Right cardiac atrium (tissue), 5 donors: ENCODE results near the gene MPC2. TPM values are rescaled to one million over a fixed set of nuclear protein-coding genes. Genes with fewer than 3 reads are reported as not detected.

ENCODE experiments used
- ATAC-seq, 2 donors: fragments of 200-7000 bp; cut with Tn5 transposase; one replicate each; pipeline versions ENCODE4 v1.8.0 to v1.9.1; 2020; ENCODE audit warnings: moderate library complexity in 2 of 2, mild to moderate bottlenecking in 1 of 2
- DNase-seq, 3 donors: peaks; one replicate each; pipeline ENCODE4 v3.0.0-alpha.2; 2020
- H3K27ac ChIP-seq: one replicate; pipeline ENCODE4 v1.5.1; 2013; ENCODE audit warnings: mild to moderate bottlenecking, low read length, control low read depth, moderate library complexity
- H3K27me3 ChIP-seq: one replicate; pipeline ENCODE4 v1.6.1; 2013; ENCODE audit not compliant: control insufficient read depth, insufficient read depth
- H3K4me1 ChIP-seq: one replicate; pipeline ENCODE4 v1.6.1; 2013; ENCODE audit warnings: low read length; ENCODE audit not compliant: control insufficient read depth, insufficient read depth
- H3K4me3 ChIP-seq: one replicate; pipeline ENCODE4 v1.5.1; 2013; ENCODE audit warnings: low read length, control low read depth
- H3K9me3 ChIP-seq: one replicate; pipeline ENCODE4 v1.6.1; 2013; ENCODE audit warnings: low read length; ENCODE audit not compliant: control insufficient read depth
- WGBS: extraction: QIAGEN DNeasy Blood & Tissue Kit; methylation state at CpG from one replicate; pipeline ENCODE4 v1.1.7; 2013; 5-methylcytosine and 5-hydroxymethylcytosine counted together
- intact Hi-C, 4 donors: fragments of 100-400 bp; cut with DNase I; formaldehyde crosslinking; loops; one replicate each; pipeline versions ENCODE4 v1.11.0 to v1.14.0; 2022 to 2023
- polyA plus RNA-seq: library from polyadenylated mRNA; stranded (reverse); fragments of 200-250 nt; gene quantifications from one replicate; pipeline ENCODE4 v1.2.3, GENCODE V29; 2013
- total RNA-seq, 4 donors: library from RNA; stranded (reverse); fragmentation: NEBNext Ultra II Directional; extraction: Animal tissue kit (Norgen Biotek cat#: 25700); gene quantifications; one replicate each; pipeline ENCODE4 v1.2.1, GENCODE V29; 2021
- donor health status: healthy with polysubstance abuse.
- donor health status: DM: no; HTN: yes; CAD: no.
- donor health status: DM: no; HTN: no; CAD: no.
- donor health status: DM: no; HTN: yes; CAD: no; lungs with severe emphysema.
- donor health status: DM: yes; HTN: yes; CAD: no.

The MPC2 gene
- total and polyA plus RNA-seq, 5 donors, result 162 to 202 (median 171) TPM

GRCh38 chr1:167923324-167924056 is 13.4 kb downstream of the MPC2 start:
- WGBS, result 91% methylated on average over 3 of the region's 3 CpGs

GRCh38 chr1:167922611-167923074 is 14.2 kb downstream of the MPC2 start:
- ATAC-seq, result no peak
- Histone ChIP-seq H3K4me3 (no peak overlapping the region), H3K4me1 (peaks cover 3% of the 10 kb centered on the region), H3K27me3 (no peaks in the 10 kb centered on the region), H3K27ac (no peak overlapping the region), H3K9me3 (no peaks in the 10 kb centered on the region)
- WGBS, result 59% methylated on average over 1 of the region's 1 CpG
- no peak for DNase-seq
- intact Hi-C loops, result no loop called here

More at GRCh38 chr1:167923324-167924056, 13.4 kb downstream of the MPC2 start:
- H3K9me3 ChIP-seq, result no peaks in the 10 kb centered on the region
- intact Hi-C loops, result no loop called here
- no peak overlapping the region for H3K4me3 ChIP-seq
- H3K4me1 ChIP-seq, result peaks cover 3% of the 10 kb centered on the region
- no peak for DNase-seq
- no peak for ATAC-seq
- no peak overlapping the region for H3K27ac ChIP-seq
- no peaks in the 10 kb centered on the region for H3K27me3 ChIP-seq

GRCh38 chr1:167922023-167922422 is 14.8 kb downstream of the MPC2 start:
- H3K4me3 ChIP-seq, result no peak overlapping the region
- ATAC-seq, result peak in 1 of 2 donors; percentile 52

GRCh38 chr1:167916766-167917511 is 19.9 kb downstream of the MPC2 start:
- no peak for ATAC-seq
- H3K9me3 ChIP-seq, result no peaks in the 10 kb centered on the region
- intact Hi-C loops, result no loop called here
- H3K27me3 ChIP-seq, result no peaks in the 10 kb centered on the region
- no peak overlapping the region for H3K4me3 ChIP-seq
- no peaks in the 10 kb centered on the region for H3K4me1 ChIP-seq
- 96% methylated on average over 6 of the region's 6 CpGs for WGBS
- H3K27ac ChIP-seq, result no peak overlapping the region
- no peak for DNase-seq

More at GRCh38 chr1:167922023-167922422, 14.8 kb downstream of the MPC2 start:
- H3K27ac ChIP-seq, result no peak overlapping the region
- H3K4me1 ChIP-seq, result peaks cover 3% of the 10 kb centered on the region
- H3K9me3 ChIP-seq, result no peaks in the 10 kb centered on the region
- intact Hi-C loops, result no loop called here
- no peak for DNase-seq
- no peaks in the 10 kb centered on the region for H3K27me3 ChIP-seq

- peaks cover under 1% of the 10 kb centered on the region for H3K4me1 ChIP-seq
- H3K27ac ChIP-seq, result no peak overlapping the region
- no peak overlapping the region for H3K4me3 ChIP-seq
- DNase-seq (no peak), ATAC-seq (no peak)
- H3K9me3 ChIP-seq, result no peaks in the 10 kb centered on the region
- WGBS, result 98% methylated on average over 8 of the region's 8 CpGs
- no peaks in the 10 kb centered on the region for H3K27me3 ChIP-seq
- intact Hi-C loops, result no loop called here
Observed at GRCh38 chr1:167915569-167915968, 21.3 kb downstream of the MPC2 start.

- H3K27me3 ChIP-seq, result no peaks in the 10 kb centered on the region
- no peaks in the 10 kb centered on the region for H3K9me3 ChIP-seq
- ATAC-seq (no peak), DNase-seq (no peak)
- 91% methylated on average over 9 of the region's 9 CpGs for WGBS
- H3K4me1 ChIP-seq, result peaks cover 2% of the 10 kb centered on the region
- no peak within 1 kb of the TSS for H3K27ac ChIP-seq
- intact Hi-C loops, result no loop called here
- H3K4me3 ChIP-seq, result no peak within 1 kb of the TSS
Observed at GRCh38 chr1:167913895-167914496, 22.9 kb downstream of the MPC2 start, which contains the start of gene ADCY10. Gene ADCY10 (minus strand): TSS chr1:167914134. CDS start chr1:167905140, 8,994 bp downstream.

GRCh38 chr1:167912294-167912693 is 24.6 kb downstream of the MPC2 start:
- H3K4me3 ChIP-seq, result no peak overlapping the region
- 79% methylated on average over 7 of the region's 7 CpGs for WGBS
- no peaks in the 10 kb centered on the region for H3K9me3 ChIP-seq
- intact Hi-C loops, result no loop called here
- DNase-seq (no peak), ATAC-seq (no peak)
- no peaks in the 10 kb centered on the region for H3K27me3 ChIP-seq
- H3K4me1 ChIP-seq, result peaks cover 2% of the 10 kb centered on the region
- no peak overlapping the region for H3K27ac ChIP-seq

GRCh38 chr1:167911413-167911812 is 25.5 kb downstream of the MPC2 start:
- H3K27ac ChIP-seq, result no peak overlapping the region
- intact Hi-C loops, result no loop called here
- H3K9me3 ChIP-seq, result no peaks in the 10 kb centered on the region
- no peak overlapping the region for H3K4me3 ChIP-seq
- ATAC-seq (no peak), DNase-seq (no peak)
- peaks cover 2% of the 10 kb centered on the region for H3K4me1 ChIP-seq
- 72% methylated on average over 8 of the region's 8 CpGs for WGBS
- H3K27me3 ChIP-seq, result no peaks in the 10 kb centered on the region

- Histone ChIP-seq H3K27ac (no peak overlapping the region), H3K27me3 (no peaks in the 10 kb centered on the region), H3K4me1 (peaks cover 2% of the 10 kb centered on the region), H3K4me3 (no peak overlapping the region), H3K9me3 (no peaks in the 10 kb centered on the region)
- WGBS, result 57% methylated on average over 2 of the region's 2 CpGs
- ATAC-seq (peak; percentile 55 to 84), DNase-seq (no peak)
- intact Hi-C loops, result no loop called here
Observed at GRCh38 chr1:167910530-167910929, 26.3 kb downstream of the MPC2 start.

GRCh38 chr1:167909691-167910180 is 27.1 kb downstream of the MPC2 start:
- DNase-seq (no peak), ATAC-seq (no peak)
- no peaks in the 10 kb centered on the region for H3K9me3 ChIP-seq
- intact Hi-C loops, result no loop called here
- no peaks in the 10 kb centered on the region for H3K27me3 ChIP-seq
- no peak overlapping the region for H3K4me3 ChIP-seq
- peaks cover 2% of the 10 kb centered on the region for H3K4me1 ChIP-seq
- 84% methylated on average over 6 of the region's 6 CpGs for WGBS
- no peak overlapping the region for H3K27ac ChIP-seq

- no peaks in the 10 kb centered on the region for H3K9me3 ChIP-seq
- ATAC-seq (no peak), DNase-seq (no peak)
- H3K4me3 ChIP-seq, result no peak overlapping the region
- H3K27ac ChIP-seq, result no peak overlapping the region
- no peaks in the 10 kb centered on the region for H3K27me3 ChIP-seq
- H3K4me1 ChIP-seq, result peaks cover 2% of the 10 kb centered on the region
- intact Hi-C loops, result no loop called here
Observed at GRCh38 chr1:167905671-167906070, 31.2 kb downstream of the MPC2 start.
